K562 (cell line): ENCODE measurements around the gene MAD1L1. TPM values are rescaled to one million over a fixed set of nuclear protein-coding genes. Genes with fewer than 3 reads are reported as not detected.
A peak's percentile ranks its signal among the peaks of the same experiment; 100 is the strongest.

Experiments
- BRD4 ChIP-seq: fragments of 200-600 bp; sonication (generic); IDR thresholded peaks from 2 replicates; pipeline ENCODE4 v1.6.1; 2017; ENCODE audit warnings: inconsistent platforms
- CBX3 ChIP-seq, 2 experiments: IDR thresholded peaks; 1 replicate in 1 of 2; 2 replicates in 1 of 2; pipeline ENCODE4 v1.6.1; 2012; ENCODE audit warnings: inconsistent platforms in 2 of 2, low read length in 2 of 2, borderline replicate concordance in 1 of 2, control low read depth in 1 of 2
- CCAR2 ChIP-seq: fragments of 200-400 bp; formaldehyde crosslinking; IDR thresholded peaks from 2 replicates; pipeline ENCODE4 v1.6.1; 2017; ENCODE audit warnings: mild to moderate bottlenecking, low read depth, low read length
- CHD4 ChIP-seq: fragments of 200-600 bp; sonication (generic); IDR thresholded peaks from 3 replicates; pipeline ENCODE4 v1.6.1; 2012; ENCODE audit warnings: low read depth, mild to moderate bottlenecking, mixed read lengths, low read length, inconsistent platforms; ENCODE audit not compliant: insufficient read depth, insufficient replicate concordance, poor library complexity, severe bottlenecking
- EHMT2 ChIP-seq: fragments of 450-650 bp; IDR thresholded peaks from 2 replicates; pipeline ENCODE4 v1.6.1; 2018; ENCODE audit warnings: antibody characterized with exemption
- FOXJ2 ChIP-seq: fragments of 200-800 bp; sonication (Bioruptor generic); IDR thresholded peaks from 2 replicates; pipeline ENCODE4 v1.6.1; 2016; ENCODE audit warnings: missing genetic modification characterization, missing compliant biosample characterization
- FOXM1 ChIP-seq, 2 experiments: fragments of 450-650 bp in 1 of 2; sonication (generic) in 1 of 2; formaldehyde crosslinking in 1 of 2; IDR thresholded peaks; 2 replicates each; pipeline versions ENCODE4 v1.6.1 to v1.9.0; 2017 to 2022; ENCODE audit warnings: low read depth in 2 of 2, mild to moderate bottlenecking in 2 of 2, missing genetic modification reagents in 1 of 2, moderate library complexity in 1 of 2
- HNRNPH1 ChIP-seq: fragments of 200-400 bp; formaldehyde crosslinking; optimal IDR thresholded peaks from 2 replicates; pipeline ENCODE3; 2017; ENCODE audit warnings: low read depth, mild to moderate bottlenecking, low read length, moderate library complexity
- ILF3 ChIP-seq: fragments of 450-650 bp; IDR thresholded peaks from 2 replicates; pipeline ENCODE4 v1.6.1; 2018; ENCODE audit warnings: antibody characterized with exemption, mild to moderate bottlenecking, moderate library complexity, borderline replicate concordance
- MIER1 ChIP-seq: fragments of 450-650 bp; IDR thresholded peaks from 2 replicates; pipeline ENCODE4 v1.6.1; 2016; ENCODE audit warnings: antibody characterized with exemption, mild to moderate bottlenecking, low read depth
- NCOA2 ChIP-seq, 2 experiments: fragments of 450-650 bp; IDR thresholded peaks; 2 replicates each; pipeline ENCODE4 v1.6.1; 2018; ENCODE audit warnings: mild to moderate bottlenecking in 2 of 2, moderate library complexity in 1 of 2; ENCODE audit not compliant: partially characterized antibody in 2 of 2
- NR3C1 ChIP-seq: sonication (generic); formaldehyde crosslinking; IDR thresholded peaks from 2 replicates; pipeline ENCODE4 v1.8.1; 2022; ENCODE audit warnings: missing genetic modification reagents
- PHB ChIP-seq: fragments of 250-450 bp; sonication (Bioruptor Pico); IDR thresholded peaks from 2 replicates; pipeline ENCODE4 v1.5.0; 2021
- POLR2A ChIP-seq: fragments of 450-650 bp; conservative IDR thresholded peaks from 2 replicates; pipeline ENCODE4 v1.6.1; 2016
- POLR2H ChIP-seq: IDR thresholded peaks from 2 replicates; pipeline ENCODE4 v1.6.1; 2016; ENCODE audit warnings: missing genetic modification characterization, low read depth, mild to moderate bottlenecking, control low read depth, missing compliant biosample characterization, moderate library complexity
- PTBP1 ChIP-seq: fragments of 200-400 bp; formaldehyde crosslinking; IDR thresholded peaks from 2 replicates; pipeline ENCODE4 v1.6.1; 2017; ENCODE audit warnings: low read depth, low read length
- RB1 ChIP-seq: fragments of 450-650 bp; IDR thresholded peaks from 2 replicates; pipeline ENCODE4 v1.6.1; 2017; ENCODE audit warnings: low read depth, mild to moderate bottlenecking
- TOE1 ChIP-seq, 2 experiments: fragments of 450-650 bp in 1 of 2; sonication (generic) in 1 of 2; formaldehyde crosslinking in 1 of 2; IDR thresholded peaks; 2 replicates each; pipeline versions ENCODE4 v1.7.1 to v1.8.0; 2016 to 2022; ENCODE audit warnings: borderline replicate concordance in 2 of 2, mild to moderate bottlenecking in 2 of 2, antibody characterized with exemption in 1 of 2, inconsistent platforms in 1 of 2, low read depth in 1 of 2, missing genetic modification reagents in 1 of 2, moderate library complexity in 1 of 2
- XRCC3 ChIP-seq: fragments of 450-650 bp; IDR thresholded peaks from 2 replicates; pipeline ENCODE4 v1.6.1; 2017; ENCODE audit warnings: mild to moderate bottlenecking, moderate library complexity
- ZNF316 ChIP-seq: fragments of 450-650 bp; IDR thresholded peaks from 2 replicates; pipeline ENCODE4 v1.6.1; 2016
- ZZZ3 ChIP-seq: fragments of 450-650 bp; IDR thresholded peaks from 2 replicates; pipeline ENCODE4 v1.6.1; 2016; ENCODE audit warnings: antibody characterized with exemption, mild to moderate bottlenecking, moderate library complexity
- polyA plus RNA-seq, 8 experiments: library from polyadenylated mRNA; depleted of rRNA in 4 of 8; stranded (reverse) in 5 of 8; unstranded in 3 of 8; fragments of >200 nt; fragmentation: Nextera tagmentation in 2 of 8; fragmentation: Illumina TruSeq in 1 of 8; extraction: Ambion mirVana in 2 of 8; extraction: Trizol in 1 of 8; gene quantifications; 2 replicates each; pipeline versions ENCODE4 v1.2.1 to v1.2.3, GENCODE V29; 2011 to 2014; ENCODE audit warnings: inconsistent platforms in 1 of 8, missing spikeins in 1 of 8
- total RNA-seq, 7 experiments: library from RNA; depleted of rRNA in 6 of 7; stranded (reverse); fragments of >200 nt in 6 of 7; fragmentation: Illumina TruSeq in 2 of 7; extraction: Trizol in 2 of 7; gene quantifications; 2 replicates each; pipeline versions ENCODE4 v1.2.1 to v1.2.3, GENCODE V29; 2011 to 2021; ENCODE audit warnings: low replicate concordance in 1 of 7
- TF ChIP-seq, protein P1 (sequence below): fragments of 250-450 bp; sonication (Bioruptor Pico); IDR thresholded peaks from 2 replicates; pipeline ENCODE4 v1.4.0; 2020; ENCODE audit warnings: borderline replicate concordance
- TF ChIP-seq, protein P2 (sequence below): IDR thresholded peaks from 2 replicates; pipeline ENCODE4 v1.6.1; 2014; ENCODE audit warnings: antibody characterized with exemption
- TF ChIP-seq, protein P3 (sequence below): fragments of 250-450 bp; sonication (Bioruptor Pico); IDR thresholded peaks from 2 replicates; pipeline ENCODE4 v1.8.0; 2021; ENCODE audit warnings: moderate library complexity, mild to moderate bottlenecking, inconsistent platforms

The MAD1L1 gene
- total and polyA plus RNA-seq, 9 of the 15 experiments (the other 6 are each of a cell fraction or from before 2014, with no cell fraction given): 1.7 to 89.7 (median 18.0) TPM

DNA sequence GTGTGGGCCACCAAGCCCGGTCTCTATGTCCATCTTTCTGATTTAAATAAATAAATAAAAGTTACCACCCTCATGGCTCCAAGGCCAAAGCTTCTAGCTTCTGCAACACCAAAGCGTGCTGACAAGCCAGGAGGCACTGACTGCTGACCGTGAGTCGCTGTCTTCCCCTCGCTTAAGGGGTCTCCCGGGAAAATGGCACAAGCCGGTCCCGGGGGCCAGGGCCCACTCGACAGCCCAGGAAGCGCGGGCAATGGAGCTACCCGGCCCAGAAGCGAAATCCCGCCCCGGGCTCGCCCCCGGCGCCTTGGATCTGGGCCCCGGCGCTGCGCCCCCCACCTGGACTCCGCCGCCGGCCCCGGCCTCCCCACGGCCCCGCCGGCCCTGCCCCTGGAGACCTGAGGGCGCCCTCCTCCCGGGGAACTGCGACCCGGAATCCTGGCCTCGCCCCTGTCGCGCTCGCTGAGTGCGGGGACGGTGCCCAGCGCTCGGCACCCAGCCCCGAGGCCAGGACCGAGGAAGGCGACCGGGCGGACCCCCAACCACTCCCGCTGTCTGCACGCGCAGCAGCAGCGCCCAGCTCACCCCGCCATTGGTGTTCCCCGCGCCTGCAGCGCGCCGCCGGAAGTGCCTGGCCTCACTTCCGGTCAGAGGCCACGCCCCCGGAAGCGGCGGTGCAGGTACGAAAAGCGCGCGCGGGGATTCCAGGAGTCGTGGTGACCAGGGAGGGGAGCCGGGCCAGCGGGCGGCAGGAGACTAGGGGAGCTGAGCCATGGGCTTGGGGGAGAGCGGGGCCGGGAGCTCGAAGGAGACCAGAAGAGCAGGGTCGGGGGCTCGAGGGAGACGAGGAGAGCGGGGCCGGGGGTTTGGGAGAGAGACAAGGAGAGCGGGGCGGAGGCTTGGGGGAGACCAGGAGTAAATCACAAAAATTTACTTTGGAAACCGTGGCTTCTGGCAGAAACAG is 9.1 kb upstream of the MAD1L1 start, which contains the start of the genes MRM2 and NUDT1 (continued):
- TF ChIP-seq ILF3: no peak; the same call in 1 of the 2 replicates
- no peak for TF ChIP-seq NCOA2 (IDR thresholded peaks at IDR 0.05; ENCODE audit: partially characterized antibody in 2 of 2)
- TF ChIP-seq, protein P1, sequence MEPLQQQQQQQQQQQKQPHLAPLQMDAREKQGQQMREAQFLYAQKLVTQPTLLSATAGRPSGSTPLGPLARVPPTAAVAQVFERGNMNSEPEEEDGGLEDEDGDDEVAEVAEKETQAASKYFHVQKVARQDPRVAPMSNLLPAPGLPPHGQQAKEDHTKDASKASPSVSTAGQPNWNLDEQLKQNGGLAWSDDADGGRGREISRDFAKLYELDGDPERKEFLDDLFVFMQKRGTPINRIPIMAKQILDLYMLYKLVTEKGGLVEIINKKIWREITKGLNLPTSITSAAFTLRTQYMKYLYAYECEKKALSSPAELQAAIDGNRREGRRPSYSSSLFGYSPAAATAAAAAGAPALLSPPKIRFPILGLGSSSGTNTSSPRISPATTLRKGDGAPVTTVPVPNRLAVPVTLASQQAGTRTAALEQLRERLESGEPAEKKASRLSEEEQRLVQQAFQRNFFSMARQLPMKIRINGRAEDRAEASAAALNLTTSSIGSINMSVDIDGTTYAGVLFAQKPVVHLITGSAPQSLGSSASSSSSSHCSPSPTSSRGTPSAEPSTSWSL: no peak
- TF ChIP-seq POLR2A: peak; percentile 91
- no peak for TF ChIP-seq BRD4
- TF ChIP-seq, protein P2, sequence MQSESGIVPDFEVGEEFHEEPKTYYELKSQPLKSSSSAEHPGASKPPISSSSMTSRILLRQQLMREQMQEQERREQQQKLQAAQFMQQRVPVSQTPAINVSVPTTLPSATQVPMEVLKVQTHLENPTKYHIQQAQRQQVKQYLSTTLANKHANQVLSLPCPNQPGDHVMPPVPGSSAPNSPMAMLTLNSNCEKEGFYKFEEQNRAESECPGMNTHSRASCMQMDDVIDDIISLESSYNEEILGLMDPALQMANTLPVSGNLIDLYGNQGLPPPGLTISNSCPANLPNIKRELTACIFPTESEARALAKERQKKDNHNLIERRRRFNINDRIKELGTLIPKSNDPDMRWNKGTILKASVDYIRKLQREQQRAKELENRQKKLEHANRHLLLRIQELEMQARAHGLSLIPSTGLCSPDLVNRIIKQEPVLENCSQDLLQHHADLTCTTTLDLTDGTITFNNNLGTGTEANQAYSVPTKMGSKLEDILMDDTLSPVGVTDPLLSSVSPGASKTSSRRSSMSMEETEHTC: peak; percentile 24; the same call in 1 of the 2 replicates
- no peak for TF ChIP-seq EHMT2
- no peak for TF ChIP-seq FOXJ2
- TF ChIP-seq HNRNPH1: no peak
- TF ChIP-seq POLR2H: peak; percentile 74
- no peak for TF ChIP-seq PTBP1
- no peak for TF ChIP-seq CHD4
- TF ChIP-seq NR3C1 (CRISPR knock-in tag): no peak
- no peak for TF ChIP-seq ZZZ3
- no peak for TF ChIP-seq PHB (CRISPR knock-in tag)
- no peak for TF ChIP-seq TOE1 (IDR thresholded peaks at IDR 0.05; ENCODE audit: borderline replicate concordance)
- no peak for TF ChIP-seq TOE1 (CRISPR knock-in tag; IDR thresholded peaks at IDR 0.05; ENCODE audit: borderline replicate concordance, low read depth)
- TF ChIP-seq ZNF316: no peak
- no peak for TF ChIP-seq XRCC3
- TF ChIP-seq, protein P3, sequence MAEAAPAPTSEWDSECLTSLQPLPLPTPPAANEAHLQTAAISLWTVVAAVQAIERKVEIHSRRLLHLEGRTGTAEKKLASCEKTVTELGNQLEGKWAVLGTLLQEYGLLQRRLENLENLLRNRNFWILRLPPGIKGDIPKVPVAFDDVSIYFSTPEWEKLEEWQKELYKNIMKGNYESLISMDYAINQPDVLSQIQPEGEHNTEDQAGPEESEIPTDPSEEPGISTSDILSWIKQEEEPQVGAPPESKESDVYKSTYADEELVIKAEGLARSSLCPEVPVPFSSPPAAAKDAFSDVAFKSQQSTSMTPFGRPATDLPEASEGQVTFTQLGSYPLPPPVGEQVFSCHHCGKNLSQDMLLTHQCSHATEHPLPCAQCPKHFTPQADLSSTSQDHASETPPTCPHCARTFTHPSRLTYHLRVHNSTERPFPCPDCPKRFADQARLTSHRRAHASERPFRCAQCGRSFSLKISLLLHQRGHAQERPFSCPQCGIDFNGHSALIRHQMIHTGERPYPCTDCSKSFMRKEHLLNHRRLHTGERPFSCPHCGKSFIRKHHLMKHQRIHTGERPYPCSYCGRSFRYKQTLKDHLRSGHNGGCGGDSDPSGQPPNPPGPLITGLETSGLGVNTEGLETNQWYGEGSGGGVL: no peak
- no peak for TF ChIP-seq FOXM1 (IDR thresholded peaks at IDR 0.05; ENCODE audit: low read depth)
- TF ChIP-seq FOXM1 (CRISPR knock-in tag; IDR thresholded peaks at IDR 0.05; ENCODE audit: low read depth): 0 out of 2 replicates have a peak, but pooled peaks have one; percentile 46
- TF ChIP-seq RB1: peak; percentile 97
- no peak for TF ChIP-seq CCAR2
- no peak for TF ChIP-seq MIER1
- no peak for TF ChIP-seq CBX3 (IDR thresholded peaks at IDR 0.05; ENCODE audit: borderline replicate concordance in 1 of 2, low read length in 2 of 2)
